Ascending aorta (tissue), 2 donors: Measurements from ENCODE around the gene XIST. TPM values are rescaled to one million over a fixed set of nuclear protein-coding genes. Genes with fewer than 3 reads are reported as not detected.

Experiments used
- DNase-seq, 2 donors: peaks; one replicate each; pipeline ENCODE4 v3.0.0-alpha.2; 2019; ENCODE audit warnings: low spot score in 2 of 2
- H3K27ac ChIP-seq, 2 donors: fragments of 200-600 bp; sonication (generic); one replicate each; pipeline ENCODE4 v1.5.1; 2016 to 2017; ENCODE audit warnings: mild to moderate bottlenecking in 1 of 2
- H3K27me3 ChIP-seq: fragments of 200-600 bp; sonication (generic); one replicate; pipeline ENCODE4 v1.5.1; 2017
- H3K36me3 ChIP-seq, 2 donors: fragments of 200-600 bp; sonication (generic); one replicate each; pipeline ENCODE4 v1.5.1; 2016
- H3K4me1 ChIP-seq, 2 donors: fragments of 200-600 bp; sonication (generic); one replicate each; pipeline ENCODE4 v1.5.1; 2016 to 2017; ENCODE audit warnings: mild to moderate bottlenecking in 1 of 2
- H3K4me3 ChIP-seq, 2 donors: fragments of 200-600 bp; sonication (generic); one replicate each; pipeline ENCODE4 v1.5.1; 2016 to 2017; ENCODE audit warnings: mild to moderate bottlenecking in 1 of 2
- H3K9me3 ChIP-seq, 2 donors: fragments of 200-600 bp; sonication (generic); one replicate each; pipeline ENCODE4 v1.5.1; 2016
- CTCF ChIP-seq, 3 experiments: fragments of 200-600 bp in 2 of 3; fragments of 450-650 bp in 1 of 3; sonication (generic) in 2 of 3; IDR thresholded peaks; one replicate each; pipeline ENCODE4 v1.5.1; 2016 to 2019; ENCODE audit warnings: antibody characterized with exemption in 3 of 3, mild to moderate bottlenecking in 1 of 3, moderate library complexity in 1 of 3
- intact Hi-C: fragments of 100-400 bp; cut with DNase I; formaldehyde crosslinking; loops from one replicate; pipeline ENCODE4 v1.15.1; 2023
- total RNA-seq: library from RNA; depleted of rRNA; stranded (reverse); fragments of >200 nt; gene quantifications from one replicate; pipeline ENCODE4 v1.1.0, GENCODE V29; 2016

XIST gene
- total RNA-seq, 1 donor from 2014 or later, result 271 TPM

DNA sequence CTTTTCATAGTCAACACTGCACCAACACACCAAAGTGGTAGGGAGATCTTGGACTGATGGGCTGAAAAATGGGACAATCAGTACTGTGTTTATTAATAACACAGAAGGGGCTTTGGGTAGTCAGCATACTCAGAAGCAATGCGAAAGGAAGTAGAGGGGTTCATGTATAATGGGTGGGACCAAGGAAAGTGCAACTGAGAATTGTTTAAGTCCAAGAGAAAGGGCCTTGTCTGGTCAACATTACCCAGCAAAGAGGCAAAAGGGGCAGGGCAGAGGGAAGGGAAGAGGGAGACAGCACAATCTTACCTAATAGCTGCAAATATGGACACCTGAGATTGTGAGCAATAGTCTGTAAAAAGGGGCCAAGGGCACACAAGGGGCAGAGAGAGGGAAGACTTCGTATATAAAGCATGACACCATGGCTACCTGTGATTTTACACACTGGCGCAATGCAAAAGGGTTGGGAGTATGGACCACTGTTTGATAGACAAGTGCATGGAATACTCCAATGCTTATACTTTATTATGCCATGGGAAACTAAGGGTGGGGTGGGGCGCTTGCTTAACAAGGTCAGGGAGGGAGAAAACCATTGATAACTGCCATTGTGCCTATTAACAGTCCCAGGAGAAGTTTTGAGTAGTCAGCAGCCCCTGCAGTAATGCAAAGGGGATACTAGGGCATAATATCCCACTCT, 9.8 kb downstream of the XIST start:
- intact Hi-C loops, result no loop called here
- H3K9me3 ChIP-seq, result no peaks in the 10 kb centered on the region
- H3K36me3 ChIP-seq, result peaks cover 0 to 4% of the 10 kb centered on the region in 2 donors
- H3K4me3 ChIP-seq, result no peak overlapping the region
- H3K27ac ChIP-seq, result no peak overlapping the region
- TF ChIP-seq CTCF (IDR thresholded peaks at IDR 0.05), result no peak
- no peaks in the 10 kb centered on the region for H3K27me3 ChIP-seq
- DNase-seq, result no peak
- peaks cover 0 to 8% of the 10 kb centered on the region in 2 donors for H3K4me1 ChIP-seq

DNA sequence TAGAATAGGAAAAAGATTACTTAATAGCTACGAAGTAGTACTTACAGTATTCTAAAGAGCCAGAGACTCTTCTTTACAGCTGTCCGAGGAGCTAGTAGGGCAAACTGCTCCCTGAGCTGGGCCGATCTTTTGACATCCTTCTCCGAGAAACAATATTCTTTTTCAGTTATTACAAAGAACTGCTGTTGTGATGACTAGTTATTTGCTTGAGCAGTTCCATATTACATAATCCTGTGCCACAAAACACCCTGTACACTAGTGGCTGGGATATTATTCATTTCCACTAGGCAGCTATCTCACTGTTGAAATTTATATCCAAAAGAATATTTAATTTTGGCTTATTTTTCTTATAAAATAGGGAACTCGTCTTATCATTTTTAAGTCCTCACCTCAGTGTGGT, 11.2 kb downstream of the XIST start:
- Histone ChIP-seq H3K9me3 (no peaks in the 10 kb centered on the region), H3K27ac (no peak overlapping the region), H3K4me1 (peaks cover 0 to 8% of the 10 kb centered on the region in 2 donors), H3K36me3 (peaks cover 0 to 4% of the 10 kb centered on the region in 2 donors), H3K27me3 (no peaks in the 10 kb centered on the region), H3K4me3 (no peak overlapping the region)
- intact Hi-C loops, result no loop called here
- TF ChIP-seq CTCF (IDR thresholded peaks at IDR 0.05), result no peak
- DNase-seq, result no peak

- no peak overlapping the region for H3K4me3 ChIP-seq
- no peaks in the 10 kb centered on the region for H3K27me3 ChIP-seq
- H3K27ac ChIP-seq, result no peak overlapping the region
- no peaks in the 10 kb centered on the region for H3K9me3 ChIP-seq
- H3K36me3 ChIP-seq, result peaks cover 0 to 4% of the 10 kb centered on the region in 2 donors
- TF ChIP-seq CTCF (IDR thresholded peaks at IDR 0.05), result no peak
- intact Hi-C loops, result no loop called here
- peaks cover 0 to 7% of the 10 kb centered on the region in 2 donors for H3K4me1 ChIP-seq
- DNase-seq, result no peak
Measured at GRCh38 chrX:73840120-73840924, 12.2 kb downstream of the XIST start.

- H3K27ac ChIP-seq, result no peak overlapping the region
- H3K36me3 ChIP-seq, result peaks cover 0 to 4% of the 10 kb centered on the region in 2 donors
- no peak for DNase-seq
- no peaks in the 10 kb centered on the region for H3K27me3 ChIP-seq
- TF ChIP-seq CTCF (IDR thresholded peaks at IDR 0.05), result no peak
- H3K4me1 ChIP-seq, result peaks cover 0 to 4% of the 10 kb centered on the region in 2 donors
- H3K9me3 ChIP-seq, result no peaks in the 10 kb centered on the region
- no peak overlapping the region for H3K4me3 ChIP-seq
- intact Hi-C loops, result no loop called here
Measured at GRCh38 chrX:73839152-73839551, 13.4 kb downstream of the XIST start.

DNA sequence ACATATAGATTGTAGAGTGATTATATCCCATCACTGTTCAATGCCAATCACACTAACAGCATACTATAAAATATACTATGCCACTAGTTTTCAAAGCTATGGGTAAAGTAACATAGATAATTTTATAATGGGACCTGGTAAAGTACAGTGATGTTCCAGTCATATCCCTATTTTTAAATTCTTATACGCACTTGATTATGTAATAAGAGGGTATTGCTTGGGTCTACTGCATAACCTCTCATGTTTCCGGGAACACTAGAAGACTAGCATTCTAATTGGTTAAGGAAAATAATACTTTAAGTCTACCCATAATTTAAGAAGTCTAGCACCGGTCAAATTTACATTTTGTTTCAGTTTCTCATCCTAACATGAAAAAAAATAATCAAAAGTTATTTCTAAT, 14.4 kb downstream of the XIST start:
- peaks cover 0 to 4% of the 10 kb centered on the region in 2 donors for H3K4me1 ChIP-seq
- no peaks in the 10 kb centered on the region for H3K27me3 ChIP-seq
- no peaks in the 10 kb centered on the region for H3K9me3 ChIP-seq
- intact Hi-C loops, result no loop called here
- no peak for TF ChIP-seq CTCF (IDR thresholded peaks at IDR 0.05)
- no peak overlapping the region for H3K27ac ChIP-seq
- DNase-seq, result no peak
- H3K4me3 ChIP-seq, result no peak overlapping the region
- H3K36me3 ChIP-seq, result peaks cover 0 to 9% of the 10 kb centered on the region in 2 donors
